Activated T-helper 9 cell treated with anti-CD3 and anti-CD28 coated beads, Interleukin-2, amount 50 U/mL, for 16 hours (primary cell): ENCODE results near the gene TAF11.
"Not testable (repeated sequence)": the region's sequence is repeated elsewhere in the genome, so short reads cannot be mapped to it uniquely, and the experiment has no call there.

ENCODE experiments used
- DNase-seq: peaks from one replicate; pipeline ENCODE4 v3.0.0-alpha.2; 2020; ENCODE audit warnings: low read depth

Gene TAF11

GRCh38 chr6:34904990-34905613 lies 17.3 kb upstream of the TAF11 start:
- no peak for DNase-seq

- DNase-seq = no peak
Observed at GRCh38 chr6:34901930-34902329, 14.1 kb upstream of the TAF11 start.

- DNase-seq = no peak
Observed at GRCh38 chr6:34900321-34901031, 12.6 kb upstream of the TAF11 start.

- not testable (repeated sequence) for DNase-seq
Observed at GRCh38 chr6:34899748-34900147, 11.9 kb upstream of the TAF11 start.

- DNase-seq = no peak
Observed at GRCh38 chr6:34897716-34898115, 9.9 kb upstream of the TAF11 start.

GRCh38 chr6:34897130-34897529 lies 9.3 kb upstream of the TAF11 start:
- no peak for DNase-seq

- DNase-seq = no peak
Observed at GRCh38 chr6:34894693-34895092, 6.9 kb upstream of the TAF11 start.

GRCh38 chr6:34891296-34891695 lies 3.5 kb upstream of the TAF11 start:
- DNase-seq = no peak

GRCh38 chr6:34890533-34890925 lies 2.7 kb upstream of the TAF11 start:
- DNase-seq = no peak

GRCh38 chr6:34888874-34889555 lies 1.2 kb upstream of the TAF11 start, which contains the start of gene ANKS1A:
Gene ANKS1A, plus strand, starts transcription at chr6:34889255. Its CDS starts 148 bp downstream, at chr6:34889403.
- DNase-seq = peak; percentile 87

- DNase-seq = no peak
Observed at GRCh38 chr6:34888514-34888856, 643 bp upstream of the TAF11 start.

GRCh38 chr6:34885837-34886236 lies 2.0 kb downstream of the TAF11 start:
- DNase-seq = not testable (repeated sequence)

GRCh38 chr6:34884996-34885395 lies 2.8 kb downstream of the TAF11 start:
- DNase-seq = no peak

- DNase-seq = not testable (repeated sequence)
Observed at GRCh38 chr6:34884073-34884472, 3.8 kb downstream of the TAF11 start.

GRCh38 chr6:34877869-34878485 lies 9.9 kb downstream of the TAF11 start:
- DNase-seq = no peak

- no peak for DNase-seq
Observed at GRCh38 chr6:34877259-34877658, 10.6 kb downstream of the TAF11 start.

GRCh38 chr6:34876472-34876871 lies 11.4 kb downstream of the TAF11 start:
- no peak for DNase-seq

GRCh38 chr6:34875292-34876213 lies 12.3 kb downstream of the TAF11 start:
- no peak for DNase-seq

GRCh38 chr6:34872332-34872731 lies 15.5 kb downstream of the TAF11 start:
- no peak for DNase-seq

GRCh38 chr6:34871853-34872252 lies 16.0 kb downstream of the TAF11 start:
- DNase-seq = no peak

GRCh38 chr6:34867484-34867883 lies 20.4 kb downstream of the TAF11 start:
- no peak for DNase-seq

GRCh38 chr6:34866509-34866908 lies 21.3 kb downstream of the TAF11 start:
- DNase-seq = no peak
